AG04449 (cell line): ENCODE measurements around the gene NEIL3.

Experiments used
- CTCF ChIA-PET: fragments of 350-600 bp; formaldehyde crosslinking; extraction: SDS; loops from one replicate; lab custom pipeline; 2021; ENCODE audit warnings: antibody characterized with exemption; lab: Yijun Ruan, JAX
- POLR2A ChIA-PET: fragments of 400-600, 350-600 bp; formaldehyde crosslinking; extraction: SDS; loops from one replicate; lab custom pipeline; 2020; ENCODE audit warnings: antibody characterized with exemption, inconsistent platforms; lab: Yijun Ruan, JAX
- DNase-seq: peaks from one replicate; pipeline ENCODE4 v3.0.0-alpha.2; 2010; ENCODE audit warnings: low read depth, low spot score
- H3K4me3 ChIP-seq: 2 replicates; pipeline ENCODE4 v1.5.1; 2011; ENCODE audit warnings: low read depth, mild to moderate bottlenecking, control low read depth, low read length
- TF ChIP-seq, protein P1 (sequence below): IDR thresholded peaks from one replicate; pipeline ENCODE4 v1.5.1; 2011; ENCODE audit warnings: mild to moderate bottlenecking, moderate library complexity, low read length, control low read depth, inconsistent platforms; ENCODE audit not compliant: insufficient read depth; ENCODE audit errors: missing control alignments

The NEIL3 gene

DNA sequence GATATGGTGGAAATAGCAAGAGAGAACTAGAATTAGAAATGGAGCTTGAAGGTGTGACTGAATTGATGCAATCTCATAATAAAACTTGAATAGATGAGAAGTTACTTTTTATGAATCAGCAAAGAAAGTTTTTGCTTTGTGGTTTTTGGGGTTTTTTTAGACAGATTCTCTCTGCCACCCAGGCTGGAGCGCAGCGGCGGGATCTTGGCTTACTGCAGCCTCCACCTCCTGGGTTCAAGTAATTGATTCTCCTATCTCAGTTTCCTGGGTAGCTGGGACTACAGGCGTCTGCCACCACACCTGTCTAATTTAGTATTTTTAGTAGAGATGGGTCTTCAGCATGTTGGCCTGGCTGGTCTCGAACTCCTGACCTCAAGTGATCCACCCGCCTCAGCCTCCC lies 23.7 kb upstream of the NEIL3 start:
- TF ChIP-seq, protein P1, sequence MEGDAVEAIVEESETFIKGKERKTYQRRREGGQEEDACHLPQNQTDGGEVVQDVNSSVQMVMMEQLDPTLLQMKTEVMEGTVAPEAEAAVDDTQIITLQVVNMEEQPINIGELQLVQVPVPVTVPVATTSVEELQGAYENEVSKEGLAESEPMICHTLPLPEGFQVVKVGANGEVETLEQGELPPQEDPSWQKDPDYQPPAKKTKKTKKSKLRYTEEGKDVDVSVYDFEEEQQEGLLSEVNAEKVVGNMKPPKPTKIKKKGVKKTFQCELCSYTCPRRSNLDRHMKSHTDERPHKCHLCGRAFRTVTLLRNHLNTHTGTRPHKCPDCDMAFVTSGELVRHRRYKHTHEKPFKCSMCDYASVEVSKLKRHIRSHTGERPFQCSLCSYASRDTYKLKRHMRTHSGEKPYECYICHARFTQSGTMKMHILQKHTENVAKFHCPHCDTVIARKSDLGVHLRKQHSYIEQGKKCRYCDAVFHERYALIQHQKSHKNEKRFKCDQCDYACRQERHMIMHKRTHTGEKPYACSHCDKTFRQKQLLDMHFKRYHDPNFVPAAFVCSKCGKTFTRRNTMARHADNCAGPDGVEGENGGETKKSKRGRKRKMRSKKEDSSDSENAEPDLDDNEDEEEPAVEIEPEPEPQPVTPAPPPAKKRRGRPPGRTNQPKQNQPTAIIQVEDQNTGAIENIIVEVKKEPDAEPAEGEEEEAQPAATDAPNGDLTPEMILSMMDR = no peak
- POLR2A ChIA-PET = no interaction called here
- CTCF ChIA-PET = interaction anchor here (0.6 kb wide), 1 partner anchor 8 kb away, joined by 3 read pairs; no protein-coding TSS in a partner anchor
- no peak for DNase-seq
- no peak overlapping the region for H3K4me3 ChIP-seq

DNA sequence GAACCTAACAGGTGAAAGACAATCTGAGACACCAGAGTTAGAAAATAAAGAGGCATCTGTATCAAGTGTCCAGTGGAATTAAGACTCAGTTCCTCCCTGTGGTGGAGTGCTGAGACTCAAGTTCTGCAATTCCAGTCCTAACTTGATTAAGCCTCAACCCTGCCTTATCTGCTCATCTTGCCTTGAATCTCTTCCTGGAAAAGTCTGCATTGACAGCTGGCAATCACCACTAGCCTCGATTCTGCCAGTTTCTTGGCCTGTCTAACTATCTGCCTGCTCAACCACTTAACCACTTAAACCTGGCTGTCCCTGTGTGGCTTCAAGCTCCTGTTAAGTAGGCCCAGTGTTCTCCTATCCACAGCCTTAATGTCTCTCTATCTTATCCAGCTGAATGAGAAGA lies 22.4 kb upstream of the NEIL3 start:
- TF ChIP-seq, protein P1 = no peak
- ChIA-PET CTCF (interaction anchor here (1.1 kb wide), 1 partner anchor 13 kb away, joined by 3 read pairs; no protein-coding TSS in a partner anchor), POLR2A (no interaction called here)
- no peak for DNase-seq
- no peak overlapping the region for H3K4me3 ChIP-seq

GRCh38 chr4:177288335-177288734 lies 21.3 kb upstream of the NEIL3 start:
- CTCF ChIA-PET = interaction anchor here (1.0 kb wide), 1 partner anchor 38 kb away, joined by 3 read pairs; no protein-coding TSS in a partner anchor
- no peak for DNase-seq
- POLR2A ChIA-PET = no interaction called here
- no peak overlapping the region for H3K4me3 ChIP-seq
- TF ChIP-seq, protein P1 = no peak

DNA sequence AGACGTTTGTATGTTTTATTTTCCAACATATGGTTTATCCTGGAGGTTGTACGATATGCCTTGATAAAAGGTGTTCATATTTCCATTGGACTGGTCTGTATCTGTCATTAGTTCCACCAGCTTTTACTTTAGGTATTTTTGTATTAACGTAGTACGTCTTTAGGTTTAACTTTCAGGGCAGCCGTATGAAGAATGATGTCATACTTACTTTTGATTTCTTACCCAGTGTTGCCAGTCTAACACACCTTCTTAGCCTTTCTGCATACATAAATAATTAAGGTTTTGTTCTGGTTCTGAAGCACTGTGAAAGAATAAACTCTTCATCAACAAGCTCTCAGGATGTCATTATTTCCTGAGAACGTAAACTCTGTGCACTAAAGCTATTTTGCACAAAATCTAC lies 18.9 kb upstream of the NEIL3 start:
- TF ChIP-seq, protein P1 = no peak
- no peak for DNase-seq
- no peak overlapping the region for H3K4me3 ChIP-seq
- ChIA-PET CTCF (interaction anchor here (1.2 kb wide), 1 partner anchor 40 kb away, joined by 3 read pairs; no protein-coding TSS in a partner anchor), POLR2A (no interaction called here)

DNA sequence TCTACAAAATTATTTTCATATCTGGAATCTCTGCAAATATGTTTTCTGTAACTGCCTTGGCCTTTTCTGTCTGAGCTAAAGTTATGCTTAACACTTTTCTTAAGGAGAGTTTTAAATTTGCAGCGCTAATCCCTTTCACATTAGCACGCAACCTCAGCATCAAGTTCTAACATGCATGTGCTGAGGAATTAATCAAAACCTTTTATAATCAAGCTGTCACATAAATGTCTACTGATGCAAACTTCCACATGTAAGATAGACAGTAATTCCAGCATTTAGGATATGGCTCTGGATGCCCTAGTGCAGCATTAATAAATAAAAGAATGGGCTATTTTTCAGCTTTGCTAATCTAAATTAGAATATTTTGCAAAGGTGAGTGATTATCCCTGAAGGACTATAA lies 17.5 kb upstream of the NEIL3 start:
- DNase-seq = no peak
- no peak overlapping the region for H3K4me3 ChIP-seq
- TF ChIP-seq, protein P1 = no peak
- POLR2A ChIA-PET = no interaction called here
- CTCF ChIA-PET = interaction anchor here (2.1 kb wide), 1 partner anchor 10 kb away, joined by 7 read pairs; no protein-coding TSS in a partner anchor

- ChIA-PET CTCF (interaction anchor here (1.4 to 2.2 kb wide), 4 partner anchors 9 to 43 kb away, joined by 3 to 8 read pairs (median 6); no protein-coding TSS in a partner anchor), POLR2A (interaction anchor here (0.6 kb wide), 1 partner anchor 174 kb away, joined by 3 read pairs; no protein-coding TSS in a partner anchor)
- no peak overlapping the region for H3K4me3 ChIP-seq
- TF ChIP-seq, protein P1 = no peak
- DNase-seq = no peak
These were observed 16.3 kb upstream of the NEIL3 start for GRCh38 chr4:177293208-177294033.
